Measurements from ENCODE around the gene TBC1D8. TPM values are rescaled to one million over a fixed set of nuclear protein-coding genes. Genes with fewer than 3 reads are reported as not detected.

Gene TBC1D8
- total RNA-seq, 6 experiments from 2014 or later = 1.2 to 2.0 (median 1.5) TPM

- Mint-ChIP-seq H3K9me3 (no peaks in the 10 kb centered on the region), H3K27ac (peak overlapping the region; percentile 35; the same call in 1 of the 2 replicates), H3K36me3 (ENCODE audit: low read depth) (no peaks in the 10 kb centered on the region), H3K4me1 (ENCODE audit: low read depth) (peaks cover 41% of the 10 kb centered on the region), H3K27me3 (ENCODE audit: insufficient read depth) (peaks cover 2% of the 10 kb centered on the region; the same call in 1 of the 2 replicates), H3K4me3 (peak overlapping the region; percentile 1; the same call in 1 of the 2 replicates)
- DNase-seq = no peak
- no peak for TF ChIP-seq CTCF (IDR thresholded peaks at IDR 0.05)
Observed at GRCh38 chr2:101064125-101064502, 87.1 kb downstream of the TBC1D8 start.

GRCh38 chr2:101063352-101064124 lies 87.6 kb downstream of the TBC1D8 start:
- peak; percentile 46 for DNase-seq
- no peaks in the 10 kb centered on the region for H3K9me3 Mint-ChIP-seq
- TF ChIP-seq CTCF (IDR thresholded peaks at IDR 0.05) = no peak
- H3K36me3 Mint-ChIP-seq (ENCODE audit: low read depth) = no peaks in the 10 kb centered on the region
- peaks cover 41% of the 10 kb centered on the region for H3K4me1 Mint-ChIP-seq (ENCODE audit: low read depth)
- peak overlapping the region; percentile 1; the same call in 1 of the 2 replicates for H3K4me3 Mint-ChIP-seq
- peak overlapping the region; percentile 35; the same call in 1 of the 2 replicates for H3K27ac Mint-ChIP-seq
- peaks cover 2% of the 10 kb centered on the region; the same call in 1 of the 2 replicates for H3K27me3 Mint-ChIP-seq (ENCODE audit: insufficient read depth)

- no peak overlapping the region for H3K27ac Mint-ChIP-seq
- H3K36me3 Mint-ChIP-seq (ENCODE audit: low read depth) = no peaks in the 10 kb centered on the region
- H3K9me3 Mint-ChIP-seq = no peaks in the 10 kb centered on the region
- peaks cover 20% of the 10 kb centered on the region for H3K4me1 Mint-ChIP-seq (ENCODE audit: low read depth)
- H3K4me3 Mint-ChIP-seq = no peak overlapping the region
- DNase-seq = no peak
- TF ChIP-seq CTCF (IDR thresholded peaks at IDR 0.05) = no peak
- peaks cover 3% of the 10 kb centered on the region for H3K27me3 Mint-ChIP-seq (ENCODE audit: insufficient read depth)
Observed at GRCh38 chr2:101058386-101058785, 92.8 kb downstream of the TBC1D8 start.

GRCh38 chr2:101057051-101057933 lies 93.9 kb downstream of the TBC1D8 start:
- Mint-ChIP-seq H3K27me3 (ENCODE audit: insufficient read depth) (peaks cover 3% of the 10 kb centered on the region), H3K4me3 (no peak overlapping the region), H3K27ac (no peak overlapping the region), H3K36me3 (ENCODE audit: low read depth) (no peaks in the 10 kb centered on the region), H3K9me3 (no peaks in the 10 kb centered on the region), H3K4me1 (ENCODE audit: low read depth) (peaks cover 14% of the 10 kb centered on the region)
- TF ChIP-seq CTCF (IDR thresholded peaks at IDR 0.05) = no peak
- DNase-seq = no peak

- no peaks in the 10 kb centered on the region for H3K9me3 Mint-ChIP-seq
- DNase-seq = no peak
- no peaks in the 10 kb centered on the region for H3K4me1 Mint-ChIP-seq (ENCODE audit: low read depth)
- H3K36me3 Mint-ChIP-seq (ENCODE audit: low read depth) = no peaks in the 10 kb centered on the region
- no peak for TF ChIP-seq CTCF (IDR thresholded peaks at IDR 0.05)
- no peak overlapping the region for H3K4me3 Mint-ChIP-seq
- H3K27ac Mint-ChIP-seq = no peak overlapping the region
- H3K27me3 Mint-ChIP-seq (ENCODE audit: insufficient read depth) = peaks cover 3% of the 10 kb centered on the region
Observed at GRCh38 chr2:101053117-101053516, 98.1 kb downstream of the TBC1D8 start.
